Prostate gland (tissue), 2 donors: ENCODE measurements around the gene HBS1L.

Source experiments
- CTCF ChIP-seq, 4 experiments: fragments of 200-600 bp in 2 of 4; fragments of 450-650 bp in 2 of 4; sonication (generic) in 2 of 4; IDR thresholded peaks; 1 replicate in 3 of 4; 2 replicates in 1 of 4; pipeline ENCODE4 v1.5.1; 2016 to 2019; ENCODE audit warnings: antibody characterized with exemption in 4 of 4, mild to moderate bottlenecking in 2 of 4, moderate library complexity in 2 of 4
- POLR2A ChIP-seq: fragments of 450-650 bp; IDR thresholded peaks from one replicate; pipeline ENCODE4 v1.6.1; 2016; ENCODE audit warnings: antibody characterized with exemption, mild to moderate bottlenecking

GRCh38 chr6:135022050-135022697 lies 32.4 kb downstream of the HBS1L start:
- TF ChIP-seq CTCF (IDR thresholded peaks at IDR 0.05) (no peak), POLR2A (no peak)
